ENCODE data around the gene B3GALT4. TPM values are rescaled to one million over a fixed set of nuclear protein-coding genes. Genes with fewer than 3 reads are reported as not detected.

Gene B3GALT4
- total RNA-seq, 1 experiment from 2014 or later = 0.58 TPM

- peaks cover 59% of the 10 kb centered on the region for H3K36me3 Mint-ChIP-seq (ENCODE audit: insufficient read depth, unreplicated experiment)
- ChIA-PET POLR2A (interaction anchor here (0.8 to 7.1 kb wide), 17 partner anchors 9 to 1560 kb away, joined by 3 to 148 read pairs (median 7); partner anchors contain the start of genes B3GALT4, BRD2, RGL2 and RPS18), CTCF (interaction anchor here (0.6 to 2.3 kb wide), 4 partner anchors 10 to 130 kb away, joined by 3 to 18 read pairs (median 7); partner anchors contain the start of gene B3GALT4)
- TSS peak; percentile 88 for BruUV-seq (replicated peaks)
- H3K27ac Mint-ChIP-seq (ENCODE audit: low read depth, unreplicated experiment) = peak overlapping the region; percentile 89
- H3K4me3 Mint-ChIP-seq (ENCODE audit: unreplicated experiment) = peak overlapping the region; percentile 88
- no peaks in the 10 kb centered on the region for H3K27me3 Mint-ChIP-seq (ENCODE audit: insufficient read depth, unreplicated experiment)
- H3K4me1 Mint-ChIP-seq (ENCODE audit: insufficient read depth, unreplicated experiment) = peaks cover 24% of the 10 kb centered on the region
- H3K9me3 Mint-ChIP-seq (ENCODE audit: unreplicated experiment) = no peaks in the 10 kb centered on the region
- TF ChIP-seq CTCF (IDR thresholded peaks at IDR 0.05; ENCODE audit: unreplicated experiment) = no peak
- no peak for DNase-seq (ENCODE audit: unreplicated experiment)
- intact Hi-C loops (cut with micrococcal nuclease) = no loop called here
Measured at GRCh38 chr6:33289784-33290315, 12.9 kb downstream of the B3GALT4 start.

DNA sequence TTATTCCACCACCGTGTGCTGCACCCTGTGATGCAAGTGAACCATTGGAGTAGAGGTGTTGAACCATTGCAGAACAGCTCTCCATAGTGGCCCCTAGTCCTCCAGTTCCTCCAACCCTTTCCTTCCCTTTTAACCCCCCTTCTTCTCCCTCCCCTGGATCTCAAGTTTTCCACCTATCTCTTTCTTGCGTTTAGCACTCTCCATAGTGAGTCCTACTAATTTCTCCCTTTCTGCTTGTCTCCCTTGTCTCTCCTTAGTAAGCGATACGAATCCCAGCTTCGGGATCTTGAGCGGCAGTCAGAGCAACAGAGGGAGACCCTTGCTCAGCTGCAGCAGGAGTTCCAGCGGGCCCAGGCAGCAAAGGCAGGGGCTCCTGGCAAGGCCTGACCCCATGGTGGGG lies 13.5 kb downstream of the B3GALT4 start:
- H3K9me3 Mint-ChIP-seq (ENCODE audit: unreplicated experiment) = no peaks in the 10 kb centered on the region

GRCh38 chr6:33292996-33293682 lies 16.2 kb downstream of the B3GALT4 start:
- no peak for TF ChIP-seq CTCF (IDR thresholded peaks at IDR 0.05; ENCODE audit: unreplicated experiment)
- Mint-ChIP-seq H3K4me3 (ENCODE audit: unreplicated experiment) (no peak overlapping the region), H3K4me1 (ENCODE audit: insufficient read depth, unreplicated experiment) (peaks cover 25% of the 10 kb centered on the region), H3K27ac (ENCODE audit: low read depth, unreplicated experiment) (no peak overlapping the region), H3K36me3 (ENCODE audit: insufficient read depth, unreplicated experiment) (peaks cover 30% of the 10 kb centered on the region), H3K27me3 (ENCODE audit: insufficient read depth, unreplicated experiment) (no peaks in the 10 kb centered on the region), H3K9me3 (ENCODE audit: unreplicated experiment) (no peaks in the 10 kb centered on the region)
- BruUV-seq (replicated peaks) = no TSS peak
- DNase-seq (ENCODE audit: unreplicated experiment) = no peak
- CTCF ChIA-PET = interaction anchor here (0.6 to 1.7 kb wide), 2 partner anchors 45 to 247 kb away, joined by 4 to 5 read pairs; no protein-coding TSS in a partner anchor
- intact Hi-C loops (cut with micrococcal nuclease) = no loop called here
- POLR2A ChIA-PET = interaction anchor here (0.7 to 7.1 kb wide), 4 partner anchors 16 to 417 kb away, joined by 3 to 148 read pairs (median 8); partner anchors contain the start of genes B3GALT4, RPS18 and VPS52

More for the DNA sequence above, 13.5 kb downstream of the B3GALT4 start:
- ChIA-PET POLR2A (interaction anchor here (0.6 to 7.1 kb wide), 10 partner anchors 8 to 319 kb away, joined by 3 to 148 read pairs (median 23); partner anchors contain the start of genes B3GALT4, RGL2, RPS18 and TAPBP), CTCF (interaction anchor here (0.7 kb wide), 2 partner anchors 9 to 12 kb away, joined by 3 to 8 read pairs; partner anchors contain the start of gene RGL2)
- intact Hi-C loops (cut with micrococcal nuclease) = no loop called here
- TF ChIP-seq CTCF (IDR thresholded peaks at IDR 0.05; ENCODE audit: unreplicated experiment) = no peak
- no peak for DNase-seq (ENCODE audit: unreplicated experiment)
- Mint-ChIP-seq H3K27me3 (ENCODE audit: insufficient read depth, unreplicated experiment) (no peaks in the 10 kb centered on the region), H3K4me3 (ENCODE audit: unreplicated experiment) (peak overlapping the region; percentile 88), H3K27ac (ENCODE audit: low read depth, unreplicated experiment) (no peak overlapping the region), H3K4me1 (ENCODE audit: insufficient read depth, unreplicated experiment) (peaks cover 24% of the 10 kb centered on the region), H3K36me3 (ENCODE audit: insufficient read depth, unreplicated experiment) (peaks cover 53% of the 10 kb centered on the region)
- BruUV-seq (replicated peaks) = no TSS peak

- H3K36me3 Mint-ChIP-seq (ENCODE audit: insufficient read depth, unreplicated experiment) = peaks cover 31% of the 10 kb centered on the region
- intact Hi-C loops (cut with micrococcal nuclease) = no loop called here
- no peak overlapping the region for H3K27ac Mint-ChIP-seq (ENCODE audit: low read depth, unreplicated experiment)
- no peaks in the 10 kb centered on the region for H3K9me3 Mint-ChIP-seq (ENCODE audit: unreplicated experiment)
- no peak for TF ChIP-seq CTCF (IDR thresholded peaks at IDR 0.05; ENCODE audit: unreplicated experiment)
- no TSS peak for BruUV-seq (replicated peaks)
- CTCF ChIA-PET = no interaction called here
- H3K27me3 Mint-ChIP-seq (ENCODE audit: insufficient read depth, unreplicated experiment) = no peaks in the 10 kb centered on the region
- H3K4me3 Mint-ChIP-seq (ENCODE audit: unreplicated experiment) = no peak overlapping the region
- peaks cover 28% of the 10 kb centered on the region for H3K4me1 Mint-ChIP-seq (ENCODE audit: insufficient read depth, unreplicated experiment)
- no peak for DNase-seq (ENCODE audit: unreplicated experiment)
- POLR2A ChIA-PET = interaction anchor here (0.7 kb wide), 1 partner anchor 416 kb away, joined by 3 read pairs; no protein-coding TSS in a partner anchor
Measured at GRCh38 chr6:33294086-33294823, 17.3 kb downstream of the B3GALT4 start.

Measured in MCF 10A (cell line).